Skeletal muscle cell (primary cell): Measurements from ENCODE around the gene ABLIM2.

Experiments used
- DNase-seq: peaks from one replicate; pipeline ENCODE4 v3.0.0-alpha.2; 2010; ENCODE audit warnings: low read depth
- H3K4me3 ChIP-seq: 2 replicates; pipeline ENCODE4 v1.5.1; 2011; ENCODE audit warnings: low read depth, mild to moderate bottlenecking, control low read depth, low read length, moderate library complexity

ABLIM2 gene

DNA sequence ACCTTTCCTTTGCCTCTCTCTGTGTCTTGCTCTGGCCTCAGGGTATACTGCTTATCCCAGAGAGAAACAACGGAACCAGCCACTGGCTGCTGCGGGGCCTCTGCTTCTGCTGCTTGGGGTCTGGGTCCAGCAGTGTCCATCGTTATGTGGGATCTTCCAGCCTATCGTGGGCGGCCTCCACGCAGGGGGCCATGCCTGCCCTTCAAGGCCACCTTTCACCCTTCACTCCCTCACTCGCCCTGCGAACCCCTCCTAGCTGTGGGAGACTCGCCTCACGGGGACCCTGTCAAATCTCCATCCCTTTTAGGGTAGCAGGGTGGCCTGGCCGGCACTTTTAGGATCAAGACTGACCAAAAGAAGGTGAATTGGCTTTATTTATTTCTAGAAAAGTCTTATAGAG lies 19.3 kb upstream of the ABLIM2 start:
- no peak for DNase-seq
- no peak overlapping the region for H3K4me3 ChIP-seq

DNA sequence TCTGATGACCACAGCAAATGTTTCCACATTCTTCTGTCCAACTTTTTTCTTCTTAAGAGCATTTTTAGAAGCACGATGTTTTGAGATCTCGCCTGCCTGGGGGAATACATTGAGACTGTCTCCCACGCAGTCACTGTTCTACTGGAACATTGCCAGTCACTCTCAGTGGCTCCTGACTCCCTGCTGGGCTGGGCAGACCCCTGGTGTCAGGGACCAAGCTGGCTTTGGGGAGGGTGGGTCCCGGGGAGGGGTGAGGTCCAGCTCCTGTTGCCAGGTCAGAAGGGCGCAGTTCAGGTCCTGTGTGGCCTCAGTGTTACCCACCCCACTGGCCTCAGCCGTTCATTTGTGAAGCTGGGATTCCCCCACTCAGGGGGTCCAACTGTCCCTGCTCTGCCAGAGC lies 18.9 kb upstream of the ABLIM2 start:
- H3K4me3 ChIP-seq: no peak overlapping the region
- DNase-seq: no peak

GRCh38 chr4:8176547-8177399 lies 18.2 kb upstream of the ABLIM2 start:
- DNase-seq: no peak
- H3K4me3 ChIP-seq: no peak overlapping the region

DNA sequence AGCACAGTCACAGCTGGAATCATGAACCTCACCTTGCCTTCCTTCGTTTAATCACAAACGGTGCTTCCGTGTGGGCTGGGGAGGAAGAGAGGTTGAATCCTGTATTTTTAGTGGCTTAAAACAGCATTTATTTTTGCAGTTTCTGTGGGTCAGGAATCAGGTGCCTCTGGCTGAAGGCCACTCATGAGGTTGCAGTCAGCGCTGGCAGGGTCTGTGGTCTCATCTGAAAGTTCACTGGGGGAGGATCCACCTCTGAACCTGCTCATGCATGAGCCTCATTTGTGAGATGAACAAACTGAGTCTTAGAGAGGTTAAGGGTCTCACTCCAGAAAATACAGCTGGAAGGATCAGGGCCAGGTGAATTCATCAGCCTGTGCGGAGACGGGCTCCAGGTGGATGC lies 17.1 kb upstream of the ABLIM2 start:
- no peak overlapping the region for H3K4me3 ChIP-seq
- no peak for DNase-seq

DNA sequence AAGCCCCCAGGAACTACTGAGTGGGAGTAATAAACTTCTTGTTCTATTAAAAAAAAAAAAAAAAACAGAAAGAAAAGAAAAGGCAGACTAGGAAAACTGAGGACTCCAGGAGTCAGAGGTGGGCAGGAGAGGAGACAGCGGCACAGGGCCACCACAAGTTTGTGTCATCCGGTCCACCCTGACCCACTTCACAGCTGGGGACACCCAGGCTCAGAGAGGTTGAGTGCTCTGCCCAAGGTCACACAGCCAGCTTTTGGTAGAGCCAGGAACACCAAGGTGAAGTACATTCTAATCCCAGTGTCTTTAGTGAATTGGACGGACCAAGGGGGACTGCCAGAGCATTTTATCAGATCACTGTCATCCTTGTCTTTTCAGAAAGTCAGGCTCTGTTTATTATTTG lies 16.4 kb upstream of the ABLIM2 start:
- no peak overlapping the region for H3K4me3 ChIP-seq
- DNase-seq: no peak

GRCh38 chr4:8173492-8174242 lies 15.1 kb upstream of the ABLIM2 start:
- H3K4me3 ChIP-seq: no peak overlapping the region
- no peak for DNase-seq

GRCh38 chr4:8171984-8172924 lies 13.6 kb upstream of the ABLIM2 start:
- no peak overlapping the region for H3K4me3 ChIP-seq
- no peak for DNase-seq

DNA sequence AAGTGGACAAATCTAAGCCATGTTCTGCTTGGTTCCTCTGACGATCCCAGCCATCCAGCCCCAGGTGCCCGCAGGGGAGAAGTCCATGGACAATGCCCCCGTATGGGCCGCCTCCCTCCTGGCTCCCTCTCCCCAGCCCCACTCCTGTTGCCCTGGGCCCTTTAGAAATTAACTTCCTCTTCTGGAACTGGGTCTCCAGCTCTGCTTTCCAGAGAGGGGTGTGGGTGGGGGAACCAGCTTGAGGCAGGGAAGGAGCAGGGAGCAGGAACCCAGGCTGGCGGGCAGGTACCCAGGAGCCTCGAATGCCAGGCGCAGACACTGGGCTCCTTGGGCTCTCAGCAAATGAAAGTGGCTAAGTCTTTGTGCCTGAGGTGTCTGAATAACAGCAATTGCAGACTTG lies 12.7 kb upstream of the ABLIM2 start:
- DNase-seq: no peak
- H3K4me3 ChIP-seq: no peak overlapping the region

DNA sequence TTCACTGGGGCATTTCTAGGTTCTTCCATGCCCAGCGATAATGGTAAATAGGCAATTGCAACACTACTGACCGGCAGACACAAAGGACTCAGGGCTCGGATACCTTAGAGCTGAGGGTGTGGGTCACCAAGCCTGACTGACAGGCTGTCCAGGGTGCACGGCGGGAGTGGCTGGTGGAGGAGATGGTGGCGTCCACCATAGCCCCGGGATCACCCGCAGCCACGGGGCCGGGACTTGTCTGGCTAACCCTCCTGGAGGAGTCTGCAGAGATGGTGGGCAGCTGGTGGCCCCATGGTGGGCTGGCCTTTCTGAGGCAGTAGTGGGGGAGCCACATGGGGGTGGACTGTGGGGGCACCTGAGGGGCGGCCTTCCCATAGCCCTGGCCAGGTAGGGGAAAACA lies 11.7 kb upstream of the ABLIM2 start:
- no peak overlapping the region for H3K4me3 ChIP-seq
- DNase-seq: no peak

DNA sequence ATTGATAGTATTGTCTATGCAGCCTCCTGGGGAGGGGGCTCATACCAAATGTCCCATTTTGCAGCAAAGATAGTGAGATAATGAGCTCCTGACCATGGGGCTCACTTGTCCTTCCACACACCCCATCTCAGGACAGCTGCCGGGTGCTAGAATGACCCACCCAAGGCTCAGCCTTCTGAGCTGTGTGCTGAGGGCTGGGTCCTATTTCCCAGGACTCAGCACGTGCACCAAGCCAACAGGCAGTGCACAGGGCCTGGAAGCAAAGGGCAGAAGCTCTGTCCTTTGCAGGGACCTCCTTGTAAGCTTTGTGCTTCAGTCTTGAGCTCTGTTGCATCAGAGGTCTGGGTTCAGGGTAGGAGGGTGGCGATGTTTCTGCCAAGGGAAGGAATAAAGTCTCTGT lies 11.2 kb upstream of the ABLIM2 start:
- no peak for DNase-seq
- no peak overlapping the region for H3K4me3 ChIP-seq

DNA sequence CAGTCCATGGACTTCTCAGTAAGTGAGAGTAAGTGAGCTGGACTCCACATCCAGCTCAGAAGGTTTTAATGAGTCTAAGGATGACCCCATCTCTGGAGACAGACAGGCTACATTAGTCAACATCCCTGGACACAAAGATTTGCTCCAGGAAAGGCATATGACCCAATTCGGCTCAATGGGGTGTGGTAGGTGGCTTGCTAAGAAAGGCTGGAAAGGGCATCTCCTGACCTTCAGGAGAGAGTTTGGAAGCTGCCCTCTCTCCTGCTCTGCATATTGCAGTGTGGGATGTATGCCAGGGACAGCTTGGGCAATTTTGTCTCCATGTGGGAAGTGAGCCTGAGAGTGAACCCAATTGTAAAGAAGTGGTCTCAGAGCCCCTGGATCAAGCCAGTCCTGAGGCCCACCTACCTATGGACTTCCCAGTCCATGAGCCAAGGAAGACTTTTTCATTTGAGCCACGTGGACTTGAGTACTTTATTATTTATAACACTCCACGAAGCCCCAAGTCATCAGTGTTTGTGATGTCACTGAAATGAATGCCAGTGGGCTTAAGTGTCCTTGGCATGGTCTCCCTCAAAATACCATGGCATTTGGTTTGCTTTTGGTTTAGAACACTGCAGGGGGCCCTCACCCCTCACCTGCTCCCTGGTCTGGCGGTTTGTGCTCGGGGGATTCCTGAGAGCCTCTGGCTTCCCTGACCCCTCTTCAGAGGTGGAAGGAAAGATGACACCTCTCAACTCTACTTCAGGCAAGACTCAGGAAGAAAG lies 10.4 kb upstream of the ABLIM2 start:
- H3K4me3 ChIP-seq: no peak overlapping the region
- DNase-seq: no peak

GRCh38 chr4:8168232-8168631 lies 9.6 kb upstream of the ABLIM2 start:
- no peak for DNase-seq
- no peak overlapping the region for H3K4me3 ChIP-seq

- no peak for DNase-seq
- no peak overlapping the region for H3K4me3 ChIP-seq
Measured at GRCh38 chr4:8167815-8168214, 9.2 kb upstream of the ABLIM2 start.

DNA sequence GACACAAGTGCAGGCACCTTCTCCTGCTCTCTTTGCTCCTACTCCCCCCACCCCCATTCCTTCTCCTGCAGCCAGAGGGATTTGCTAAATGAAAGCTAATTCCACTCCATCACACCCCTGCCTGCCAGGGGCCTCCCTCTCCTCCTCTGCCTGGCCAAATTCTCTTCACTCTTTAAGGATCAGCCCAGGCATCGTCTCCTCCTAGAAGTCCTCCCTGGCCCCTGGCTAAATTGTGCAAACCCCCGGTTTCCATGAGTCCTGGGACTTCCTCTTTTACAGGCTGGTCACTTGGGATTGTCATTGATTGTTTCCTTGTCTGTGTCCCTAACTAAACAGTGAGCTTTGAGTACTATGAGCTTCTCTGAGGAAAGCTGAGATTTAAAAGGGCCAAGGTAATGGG lies 8.7 kb upstream of the ABLIM2 start:
- no peak overlapping the region for H3K4me3 ChIP-seq
- DNase-seq: no peak

DNA sequence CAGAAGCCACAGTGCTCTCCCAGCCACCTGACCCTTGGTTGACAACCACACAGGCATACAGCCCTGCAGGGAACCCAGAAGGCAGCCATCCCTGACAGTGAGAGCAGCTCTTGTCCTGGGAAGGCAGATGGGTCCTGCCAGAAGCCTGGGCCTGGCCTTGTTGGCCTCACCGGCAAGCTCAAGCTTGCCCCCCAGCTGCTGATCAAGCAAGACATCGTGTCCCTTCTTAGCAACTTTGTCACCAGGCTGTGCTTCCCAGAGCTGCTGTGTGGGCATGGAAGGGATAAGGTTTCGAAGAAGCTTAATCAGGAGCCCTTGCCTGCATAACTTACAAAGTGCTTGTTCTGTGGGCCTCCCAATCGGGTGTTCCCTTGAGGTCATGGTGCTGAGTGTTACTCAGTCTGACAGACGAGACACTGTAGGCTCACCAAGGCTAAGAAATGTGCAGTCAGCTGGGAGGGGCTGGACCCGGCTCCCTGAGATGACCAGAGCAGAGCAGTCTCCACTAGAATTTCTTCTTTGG lies 6.8 kb upstream of the ABLIM2 start:
- H3K4me3 ChIP-seq: no peak overlapping the region
- DNase-seq: no peak

GRCh38 chr4:8164687-8165086 lies 6.1 kb upstream of the ABLIM2 start:
- no peak overlapping the region for H3K4me3 ChIP-seq
- DNase-seq: no peak

- no peak overlapping the region for H3K4me3 ChIP-seq
- DNase-seq: no peak
Measured at GRCh38 chr4:8164194-8164565, 5.6 kb upstream of the ABLIM2 start.

DNA sequence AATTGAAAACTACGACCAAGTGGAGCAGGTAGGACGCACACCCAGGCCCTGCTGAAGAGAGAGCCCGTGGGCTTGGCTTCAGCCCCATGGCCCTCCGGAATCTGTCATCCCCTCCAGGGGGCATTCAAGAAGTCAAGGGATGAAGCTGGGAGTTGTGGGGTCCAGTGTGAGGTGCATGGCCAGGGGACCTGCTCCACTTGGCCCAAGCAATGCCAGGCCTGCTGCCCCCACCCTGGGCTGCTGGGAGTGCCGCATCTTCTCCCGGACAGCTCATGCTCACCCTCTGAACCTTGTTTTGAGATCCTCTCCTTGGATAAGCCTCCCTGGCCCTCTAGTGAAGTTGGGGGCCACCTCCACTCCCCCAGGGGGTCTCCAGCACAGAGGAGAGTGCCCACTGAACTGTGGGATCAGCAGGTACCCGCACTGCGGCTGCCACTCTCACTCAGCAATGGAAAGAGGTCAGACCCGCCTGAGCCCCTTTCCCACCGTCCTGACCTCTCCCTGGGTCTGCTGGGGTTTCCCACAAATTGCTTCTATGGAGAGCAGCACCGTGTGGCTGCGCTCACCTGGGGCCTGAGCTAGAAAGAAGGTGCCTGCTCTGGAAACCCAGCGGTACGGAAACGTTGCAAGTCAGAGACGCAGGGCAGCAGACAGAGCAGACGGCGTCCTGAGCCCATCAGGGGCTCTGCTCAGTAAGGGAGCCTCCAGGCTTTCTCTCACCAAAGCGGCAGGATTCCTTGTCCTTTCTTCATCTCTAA lies 5.0 kb upstream of the ABLIM2 start:
- DNase-seq: no peak
- no peak overlapping the region for H3K4me3 ChIP-seq
